Jurkat, Clone E6-1 (cell line): Measurements from ENCODE around the gene TFEB.
"Not testable (repeated sequence)": the region's sequence is repeated elsewhere in the genome, so short reads cannot be mapped to it uniquely, and the experiment has no call there.

Experiments used
- DNase-seq: peaks from one replicate; pipeline ENCODE4 v3.0.0-alpha.2; 2011; ENCODE audit warnings: low read depth, low spot score
- H3K4me3 ChIP-seq: 2 replicates; pipeline ENCODE4 v1.5.1; 2011; ENCODE audit warnings: mild to moderate bottlenecking, low read length, control low read depth, moderate library complexity

Gene TFEB

DNA sequence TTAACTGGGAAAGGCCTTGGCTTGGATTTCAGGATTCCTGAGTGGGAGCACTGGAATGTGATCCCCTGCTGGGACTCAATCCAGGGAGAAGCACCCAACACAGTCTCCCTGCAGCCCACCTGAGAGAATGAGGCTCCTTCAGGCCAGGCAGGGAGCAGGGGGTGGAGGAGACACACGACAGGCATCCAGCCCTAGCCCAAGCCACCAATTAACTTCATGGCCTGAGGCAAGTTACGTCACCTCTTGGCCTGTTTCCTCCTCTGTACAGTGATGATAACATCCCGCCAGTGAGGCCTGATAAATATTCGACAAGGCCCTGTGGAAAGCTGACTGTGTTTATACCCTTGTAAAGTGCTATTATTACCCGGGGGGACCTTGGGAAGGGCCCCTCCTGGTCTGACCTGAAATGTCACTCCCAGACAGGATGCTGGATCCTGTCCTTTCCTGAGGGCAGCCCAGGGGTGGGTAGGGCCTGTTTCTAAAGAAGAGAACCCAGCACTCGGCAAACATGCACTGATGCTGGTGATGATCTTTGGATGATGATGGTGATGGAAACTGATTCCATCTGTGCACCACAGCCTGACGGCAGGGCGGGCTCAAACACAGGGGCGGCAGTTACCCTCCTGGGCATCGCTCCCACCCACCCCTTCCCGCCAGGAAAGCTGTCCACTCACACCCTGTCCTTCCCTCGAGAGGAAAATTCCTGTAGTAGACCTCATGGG, 31.9 kb upstream of the TFEB start:
- no peak overlapping the region for H3K4me3 ChIP-seq
- DNase-seq: no peak

- H3K4me3 ChIP-seq, DNase-seq: not testable (repeated sequence)
Measured at GRCh38 chr6:41766043-41766664, 30.7 kb upstream of the TFEB start.

DNA sequence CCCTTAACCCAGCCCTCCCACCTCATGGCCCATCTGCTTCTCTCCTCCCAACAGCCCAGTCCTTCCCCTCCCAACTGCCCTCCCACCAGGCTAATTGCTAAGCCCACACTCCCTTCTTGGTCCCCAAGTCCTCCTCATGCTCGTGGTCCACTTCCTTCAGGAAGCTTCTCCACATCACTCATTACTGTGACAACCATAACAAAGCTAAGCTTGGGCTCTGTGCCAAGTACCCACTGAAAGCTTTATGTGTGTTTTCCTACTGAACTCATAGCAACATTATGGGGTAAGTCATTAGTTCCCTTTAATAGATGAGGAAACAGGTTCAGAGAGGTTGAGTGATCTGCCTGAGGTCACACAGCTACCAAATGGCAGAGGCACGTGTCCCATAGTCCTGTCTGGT, 28.1 kb upstream of the TFEB start:
- H3K4me3 ChIP-seq: no peak overlapping the region
- no peak for DNase-seq

- no peak for DNase-seq
Measured at GRCh38 chr6:41759905-41760579, 24.6 kb upstream of the TFEB start.

GRCh38 chr6:41759106-41759904, 23.9 kb upstream of the TFEB start:
- no peak for DNase-seq
- H3K4me3 ChIP-seq: no peak overlapping the region

More at GRCh38 chr6:41759905-41760579, 24.6 kb upstream of the TFEB start:
- no peak overlapping the region for H3K4me3 ChIP-seq

DNA sequence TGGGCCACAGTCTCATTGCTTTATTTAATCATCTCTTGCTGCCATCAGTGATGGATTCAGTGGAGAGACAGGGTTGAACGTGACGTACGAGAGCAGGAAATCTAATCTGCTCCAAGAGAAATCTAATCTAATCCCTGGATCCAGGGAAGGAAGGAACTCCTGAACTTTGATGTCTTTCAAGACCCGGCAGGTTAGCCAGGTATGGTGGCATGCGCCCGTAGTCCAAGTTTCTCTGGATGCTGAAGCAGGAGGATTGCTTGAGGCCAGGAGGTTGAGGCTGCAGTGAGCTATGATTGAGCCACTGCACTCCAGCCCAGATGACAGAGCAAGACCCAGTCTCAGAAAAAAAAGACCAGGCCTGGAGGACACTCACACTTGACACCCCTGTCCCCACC, 23.2 kb upstream of the TFEB start:
- no peak for DNase-seq

DNA sequence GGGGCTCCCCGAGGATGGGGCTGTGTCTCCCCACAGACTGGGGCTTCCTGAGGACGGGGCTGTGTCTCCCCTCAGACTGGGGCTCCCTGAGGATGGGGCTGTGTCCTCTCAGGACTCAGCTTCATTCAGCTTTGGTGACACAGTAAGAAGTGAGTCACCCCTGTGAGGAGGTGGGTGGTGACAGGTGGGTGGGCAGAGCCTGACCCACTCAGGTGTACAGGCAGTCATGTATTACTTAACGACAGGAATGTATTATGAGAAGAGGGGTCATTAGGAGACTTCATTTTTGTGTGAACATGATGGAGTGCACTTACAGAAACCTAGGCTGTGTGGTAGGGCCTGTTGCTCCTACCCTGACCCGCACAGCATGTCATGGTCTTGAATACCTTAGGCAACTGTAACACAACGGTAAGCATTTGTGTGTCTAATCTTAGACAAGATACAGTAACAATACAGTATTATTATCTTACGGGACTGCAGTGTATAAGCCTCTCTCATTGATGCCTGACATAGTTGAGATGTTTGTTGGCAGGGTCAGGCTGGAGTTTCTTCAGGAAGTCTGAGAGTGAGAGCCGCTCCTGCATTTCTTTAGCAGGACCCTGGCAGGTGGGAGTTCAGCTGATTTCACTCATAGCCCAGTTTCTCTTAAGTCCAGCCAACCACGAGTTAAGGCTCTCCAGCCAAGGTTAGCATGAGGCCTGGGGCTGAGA, 22.7 kb upstream of the TFEB start:
- H3K4me3 ChIP-seq: no peak overlapping the region
- no peak for DNase-seq

More for the DNA sequence above, 23.2 kb upstream of the TFEB start:
- no peak overlapping the region for H3K4me3 ChIP-seq

GRCh38 chr6:41757271-41757670, 21.9 kb upstream of the TFEB start:
- H3K4me3 ChIP-seq: no peak overlapping the region
- DNase-seq: no peak

GRCh38 chr6:41756354-41756753, 20.9 kb upstream of the TFEB start:
- DNase-seq: no peak
- H3K4me3 ChIP-seq: no peak overlapping the region

GRCh38 chr6:41755895-41756294, 20.5 kb upstream of the TFEB start:
- no peak for DNase-seq
- no peak overlapping the region for H3K4me3 ChIP-seq

DNA sequence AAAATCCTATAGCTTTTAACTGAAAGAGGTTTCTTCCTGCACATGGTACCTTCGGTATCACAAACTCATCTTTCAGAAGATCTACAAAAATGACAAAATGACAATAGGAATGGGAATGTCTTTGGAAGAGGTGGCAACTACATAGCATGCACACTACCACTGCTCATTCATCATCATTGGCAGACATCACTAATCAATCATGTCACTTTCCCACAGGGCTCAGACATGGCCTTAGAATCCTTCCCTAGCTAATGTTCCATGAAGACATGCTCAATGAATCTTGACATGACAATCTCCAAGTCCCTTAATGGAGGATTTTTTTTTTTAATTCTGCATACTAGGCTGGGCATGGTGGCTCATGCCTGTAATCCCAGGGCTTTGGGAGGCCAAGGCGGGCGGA, 15.0 kb upstream of the TFEB start:
- DNase-seq: no peak
- H3K4me3 ChIP-seq: no peak overlapping the region

- DNase-seq: no peak
- H3K4me3 ChIP-seq: no peak overlapping the region
Measured at GRCh38 chr6:41748542-41748941, 13.1 kb upstream of the TFEB start.

DNA sequence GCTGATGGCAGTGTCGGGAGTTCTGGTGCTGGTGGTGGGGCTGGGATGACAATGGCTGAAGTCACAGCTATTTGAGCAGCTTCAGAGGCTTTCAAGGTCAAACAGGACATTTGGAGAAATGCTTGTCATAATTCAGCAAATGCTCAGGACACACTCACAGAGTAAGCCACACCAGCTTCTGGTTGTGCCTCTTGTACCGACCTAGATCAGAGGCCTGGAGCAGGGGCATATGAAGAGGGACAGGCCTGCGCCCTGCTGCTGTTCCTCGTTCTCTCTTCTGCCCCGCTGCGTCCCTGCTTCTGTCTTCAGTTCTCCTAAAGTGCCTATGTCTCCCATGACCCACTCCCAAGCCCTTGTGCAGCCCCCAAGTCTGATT, 12.7 kb upstream of the TFEB start:
- H3K4me3 ChIP-seq: no peak overlapping the region

DNA sequence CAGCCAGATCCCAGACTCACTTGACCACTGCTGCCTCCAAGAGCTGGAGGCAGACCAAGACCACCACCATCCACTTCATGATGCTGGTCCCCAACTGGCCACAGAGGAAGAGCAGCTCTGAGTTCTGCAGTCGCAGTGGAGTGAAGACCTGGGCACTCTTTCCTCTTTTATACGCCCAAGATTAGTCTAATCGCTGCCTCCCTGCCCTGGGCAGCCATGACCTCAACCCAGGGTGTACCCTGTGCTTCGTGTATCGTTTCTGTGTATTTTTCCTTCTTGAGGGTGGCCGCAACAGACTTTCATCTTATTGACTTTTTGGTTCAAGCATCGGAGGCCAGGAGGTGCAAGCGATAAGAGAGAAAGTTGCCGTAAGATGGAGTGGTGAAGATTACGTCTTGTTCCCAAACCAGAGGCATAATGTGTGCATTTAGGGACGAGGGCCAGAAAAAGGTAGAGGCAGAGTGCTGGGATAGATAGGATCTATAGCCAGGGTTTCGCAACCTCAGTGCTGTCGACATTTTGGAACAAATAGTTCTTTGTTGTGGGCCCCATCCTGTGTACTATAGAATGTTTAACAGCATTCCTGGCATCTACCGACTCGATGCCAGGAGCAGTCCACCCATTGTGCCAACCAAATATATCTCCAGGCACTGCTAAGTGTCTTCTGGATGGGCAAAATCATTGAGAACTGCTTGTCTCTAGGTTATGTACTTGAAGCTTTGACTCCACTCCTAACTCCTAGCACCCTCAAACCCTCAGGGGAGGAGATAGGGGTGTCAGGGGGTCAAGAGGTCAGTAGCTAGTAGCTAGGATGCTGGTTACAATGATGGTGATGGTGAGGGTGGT, 12.1 kb upstream of the TFEB start, which contains the start of gene PGC:
Gene PGC (minus strand): TSS at position 142 of the 846 bp plus-strand sequence. CDS start 63 bp downstream, at position 79.
- no peak for DNase-seq
- H3K4me3 ChIP-seq: no peak within 1 kb of the TSS

More for the DNA sequence above, 12.7 kb upstream of the TFEB start:
- DNase-seq: no peak

- no peak for DNase-seq
- H3K4me3 ChIP-seq: no peak overlapping the region
Measured at GRCh38 chr6:41746107-41746506, 10.7 kb upstream of the TFEB start.

DNA sequence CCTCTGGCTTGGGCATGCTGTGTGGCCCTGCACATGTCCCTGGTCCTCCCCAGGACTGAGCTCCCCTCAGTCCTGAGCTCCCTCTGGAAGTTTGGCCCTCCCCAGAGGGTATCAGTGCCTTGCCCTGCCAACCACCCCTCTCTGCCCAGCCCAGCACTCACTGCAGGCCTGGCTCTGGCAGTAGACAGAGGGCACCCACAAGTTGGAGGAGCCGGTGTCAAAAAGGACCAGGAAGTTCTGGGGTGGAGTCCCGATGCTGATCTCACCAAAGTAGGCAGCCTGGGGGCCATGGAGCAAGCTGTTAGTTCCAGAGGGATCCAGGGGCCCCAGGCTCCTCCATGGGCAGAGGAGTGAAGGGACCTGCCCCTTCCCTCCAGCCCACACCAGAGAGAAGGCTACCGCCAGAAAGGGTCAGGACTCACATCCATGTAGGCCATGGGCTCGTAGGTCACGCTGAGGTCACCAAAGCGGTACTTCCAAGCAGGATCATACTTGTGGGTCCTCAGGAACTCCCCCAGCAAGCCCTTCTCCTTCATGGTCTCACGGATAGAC, 8.9 kb upstream of the TFEB start:
- no peak for DNase-seq
- no peak overlapping the region for H3K4me3 ChIP-seq

DNA sequence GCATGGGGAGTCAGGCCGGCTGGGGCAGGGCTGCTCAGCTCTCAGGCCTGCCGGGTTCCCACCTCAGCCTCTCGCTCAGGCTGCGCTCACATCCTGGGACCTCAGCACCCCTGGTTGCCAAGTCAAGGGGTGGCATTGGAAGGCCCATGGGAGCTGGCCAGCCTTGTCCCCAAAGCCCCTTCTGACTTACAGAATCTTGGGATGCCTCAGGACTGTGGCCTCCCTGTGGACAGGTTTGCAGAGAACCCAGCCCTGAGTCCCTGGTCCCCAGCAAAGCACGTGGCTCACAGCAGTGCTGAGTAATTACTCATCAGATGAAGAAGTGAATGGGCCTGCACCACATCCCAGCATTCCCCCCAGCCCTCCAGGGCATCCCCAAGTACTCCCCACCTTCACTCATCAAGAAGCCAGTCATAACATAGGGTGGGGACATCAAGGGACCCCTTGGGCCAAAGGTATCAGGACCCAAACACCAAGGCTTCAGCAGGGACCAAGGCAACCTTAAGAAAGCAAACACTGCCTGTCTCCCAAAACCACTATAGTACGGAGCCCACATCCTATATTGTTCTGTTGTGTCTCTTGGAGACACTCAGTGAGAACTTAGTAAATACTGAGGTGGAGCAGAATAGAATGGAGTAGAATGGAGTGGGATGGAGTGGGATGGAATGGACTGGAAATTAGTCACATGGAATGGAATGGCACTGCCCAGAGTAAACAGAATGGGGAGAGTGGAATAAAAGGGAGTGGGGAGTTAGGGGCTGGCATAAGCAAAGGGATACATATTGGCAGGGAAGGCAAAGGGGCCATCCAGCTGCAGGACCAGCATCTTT, 8.2 kb upstream of the TFEB start:
- DNase-seq: no peak

More for the DNA sequence above, 8.2 kb upstream of the TFEB start:
- H3K4me3 ChIP-seq: no peak overlapping the region
